ENCODE measurements around the gene NPFFR1.

The NPFFR1 gene

GRCh38 chr10:70315276-70315675 is 31.5 kb upstream of the NPFFR1 start:
- no peak for DNase-seq

GRCh38 chr10:70312972-70313371 is 29.2 kb upstream of the NPFFR1 start:
- DNase-seq: no peak

- no peak for DNase-seq
Observed at GRCh38 chr10:70312249-70312648, 28.4 kb upstream of the NPFFR1 start.

- no peak for DNase-seq
Observed at GRCh38 chr10:70311698-70312097, 27.9 kb upstream of the NPFFR1 start.

GRCh38 chr10:70309661-70310060 is 25.9 kb upstream of the NPFFR1 start:
- no peak for DNase-seq

DNA sequence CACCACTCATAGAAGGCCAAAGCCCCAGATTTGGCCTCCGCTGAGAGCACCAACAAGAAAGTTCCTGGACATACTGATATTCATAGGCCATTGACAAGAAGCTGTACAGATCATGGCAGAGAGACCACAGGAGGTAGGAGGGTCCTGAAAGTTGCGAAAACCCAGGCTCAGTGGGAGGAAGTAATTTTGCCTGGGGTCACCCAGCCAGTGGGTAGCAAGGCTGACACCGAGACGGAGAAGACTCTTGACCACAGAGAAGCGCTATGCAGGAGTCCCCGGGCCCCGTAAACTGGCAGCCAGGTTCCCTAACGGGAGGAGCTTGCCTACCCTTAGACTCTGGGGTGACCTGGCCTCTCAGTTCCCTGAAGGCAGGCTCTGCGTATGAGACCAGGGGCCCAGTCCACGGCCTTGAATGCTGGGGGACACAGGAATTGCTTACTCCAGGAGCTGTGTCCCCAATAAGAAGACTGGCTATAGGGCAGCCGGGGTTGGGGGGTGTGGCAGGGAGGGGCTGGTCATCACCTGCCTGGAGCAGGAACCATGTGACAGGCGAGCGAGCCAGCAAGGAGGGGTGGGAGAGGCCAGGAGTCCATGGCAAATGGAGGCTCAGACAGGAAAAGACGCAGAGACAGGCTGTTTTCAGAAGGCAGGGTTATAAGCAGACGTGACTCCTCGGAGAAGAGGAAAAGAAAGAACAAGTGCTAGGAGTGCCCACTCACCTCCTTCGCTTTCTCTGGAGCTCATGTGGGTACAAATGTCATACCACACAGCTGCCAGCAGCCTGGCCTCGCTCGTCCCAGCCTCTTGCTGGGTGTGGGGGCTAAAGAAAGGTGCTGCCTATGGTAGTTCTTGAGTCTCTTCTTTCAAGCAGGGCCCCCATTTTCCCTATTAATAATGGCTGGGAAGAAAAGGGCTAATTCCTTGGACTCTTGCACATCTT is 24.6 kb upstream of the NPFFR1 start:
- no peak for DNase-seq

- DNase-seq: no peak
Observed at GRCh38 chr10:70306886-70307520, 23.2 kb upstream of the NPFFR1 start.

DNA sequence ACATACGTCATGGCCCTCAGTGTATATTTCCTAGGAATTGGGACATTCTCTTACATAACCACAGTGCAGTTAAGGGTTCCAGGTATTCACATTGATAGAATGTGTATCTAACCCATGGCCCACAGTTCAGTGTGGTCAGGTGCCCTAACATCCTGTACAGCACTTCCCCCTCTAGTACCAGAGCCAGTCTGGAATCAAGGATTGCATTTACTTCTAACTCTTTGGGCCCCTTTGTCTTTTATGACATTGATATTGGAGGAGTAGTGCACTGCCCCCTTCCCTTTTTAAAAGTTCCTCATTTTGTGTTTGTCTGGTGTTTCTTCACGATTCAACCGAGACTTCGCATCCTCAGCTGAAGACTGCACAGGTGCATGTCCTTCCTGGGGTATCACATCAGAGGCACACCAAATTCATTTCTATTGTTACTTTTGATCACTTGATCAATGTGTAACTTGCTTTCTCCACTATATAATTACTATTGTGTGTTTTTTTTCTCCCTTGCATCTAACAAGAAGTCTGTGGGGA is 22.4 kb upstream of the NPFFR1 start:
- DNase-seq: no peak

DNA sequence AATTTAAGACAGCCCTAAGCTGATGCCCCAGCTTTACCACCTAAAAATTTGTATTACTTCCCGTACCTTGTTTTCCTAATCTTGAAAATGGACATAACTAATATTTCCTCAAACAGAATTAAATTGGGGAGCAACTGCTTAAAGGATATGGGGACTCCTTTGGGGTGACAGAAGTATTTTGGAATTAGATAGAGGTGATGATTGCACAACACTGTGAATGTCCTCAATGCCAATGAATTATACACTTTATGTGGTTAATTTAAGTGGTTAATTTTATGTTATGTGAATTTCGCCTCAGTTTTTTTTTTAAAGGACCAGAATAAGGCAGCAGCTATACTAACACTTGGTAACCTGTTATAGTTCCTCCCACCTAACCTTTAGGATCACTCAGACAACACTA is 19.9 kb upstream of the NPFFR1 start:
- no peak for DNase-seq

DNA sequence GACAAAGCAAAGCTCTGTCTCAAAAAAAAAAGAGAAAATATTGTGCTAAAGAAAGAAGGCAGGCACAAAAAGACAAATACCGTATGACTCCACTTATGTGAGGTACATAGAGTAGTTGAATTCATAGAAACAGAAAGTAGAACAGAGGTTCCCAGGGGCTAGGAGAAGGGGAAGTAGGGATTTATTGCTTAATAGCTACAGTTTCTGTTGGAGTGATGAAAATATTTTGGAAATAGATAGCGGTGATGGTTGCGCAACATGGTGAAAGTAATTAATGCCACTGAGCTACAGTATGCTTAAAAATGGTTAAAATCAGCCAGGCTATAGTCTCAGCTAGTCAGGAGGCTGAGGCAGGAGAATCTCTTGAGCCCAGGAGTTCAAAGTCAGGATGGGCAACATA is 18.5 kb upstream of the NPFFR1 start:
- no peak for DNase-seq

DNA sequence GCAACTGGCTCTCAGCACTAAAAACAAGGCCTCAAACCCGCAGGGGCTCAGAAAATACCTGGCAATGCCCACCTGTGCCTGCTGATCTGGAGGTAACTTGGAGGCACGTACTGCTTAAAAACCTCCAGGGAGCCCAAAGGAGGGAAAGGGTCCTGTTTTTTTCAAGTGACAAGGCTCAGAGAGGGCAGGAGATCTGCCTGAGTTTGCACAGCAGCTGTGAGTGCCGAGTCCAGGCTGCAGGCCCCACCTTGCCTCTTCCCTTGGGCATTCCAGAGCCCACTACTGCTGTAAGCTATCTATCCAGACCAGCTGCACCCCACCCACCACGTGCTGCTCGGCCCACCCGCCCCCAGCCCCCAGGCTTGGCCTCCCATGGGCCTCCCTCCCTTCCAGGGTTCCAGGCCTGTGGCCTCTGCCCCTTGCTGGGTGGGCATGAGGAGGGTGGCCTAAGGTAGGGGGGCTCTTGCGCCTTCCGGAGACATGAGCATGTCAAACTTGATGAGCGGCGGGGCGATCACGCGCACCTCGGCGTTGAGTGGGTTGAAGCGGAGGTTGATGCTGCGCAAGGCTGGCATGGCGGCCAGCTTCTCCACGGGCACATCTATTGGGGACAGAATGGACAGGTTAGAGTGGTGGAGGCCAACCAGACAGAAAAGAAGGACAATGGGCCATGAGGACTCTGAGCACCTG is 17.2 kb upstream of the NPFFR1 start:
- DNase-seq: no peak

GRCh38 chr10:70300461-70300860 is 16.7 kb upstream of the NPFFR1 start:
- no peak for DNase-seq

DNA sequence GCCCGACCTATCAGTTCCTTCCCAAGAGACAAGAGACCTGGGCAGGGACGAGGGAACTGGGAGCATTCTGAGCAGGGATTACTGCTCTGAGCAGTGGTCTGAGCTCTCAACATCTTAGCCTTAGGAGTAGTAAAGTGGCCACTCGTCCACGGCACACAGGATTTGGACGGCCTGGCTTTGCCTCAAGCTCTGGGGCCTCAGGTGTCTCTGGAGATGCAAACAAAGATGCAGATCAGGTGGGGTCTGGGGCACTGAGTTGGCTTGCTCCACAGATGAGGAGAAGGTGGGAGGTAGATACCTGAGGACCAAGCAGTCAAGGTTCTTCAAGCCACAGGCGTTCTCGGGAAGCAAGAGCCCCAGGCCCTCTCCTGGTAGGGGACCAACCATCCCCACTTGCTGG is 16.1 kb upstream of the NPFFR1 start:
- DNase-seq: no peak

DNA sequence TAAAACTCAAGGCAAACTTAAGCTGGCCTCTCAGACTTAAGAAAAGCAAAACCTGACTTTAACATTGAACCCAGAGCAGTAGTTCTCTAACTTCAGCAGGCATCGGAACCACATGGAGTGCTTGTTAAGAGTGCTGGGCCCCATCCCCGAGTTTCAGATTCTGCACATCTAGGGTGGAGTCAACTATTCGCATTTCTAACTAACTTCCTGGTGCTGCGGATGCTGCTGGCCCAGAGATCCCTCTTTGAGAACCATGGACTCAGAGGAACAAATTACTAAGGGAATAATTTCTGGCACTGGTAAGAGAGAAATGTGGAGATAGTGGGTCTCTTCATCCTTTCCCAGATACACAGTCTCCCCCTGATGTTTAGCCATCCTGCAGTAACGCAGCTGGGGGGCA is 14.6 kb upstream of the NPFFR1 start:
- no peak for DNase-seq

DNA sequence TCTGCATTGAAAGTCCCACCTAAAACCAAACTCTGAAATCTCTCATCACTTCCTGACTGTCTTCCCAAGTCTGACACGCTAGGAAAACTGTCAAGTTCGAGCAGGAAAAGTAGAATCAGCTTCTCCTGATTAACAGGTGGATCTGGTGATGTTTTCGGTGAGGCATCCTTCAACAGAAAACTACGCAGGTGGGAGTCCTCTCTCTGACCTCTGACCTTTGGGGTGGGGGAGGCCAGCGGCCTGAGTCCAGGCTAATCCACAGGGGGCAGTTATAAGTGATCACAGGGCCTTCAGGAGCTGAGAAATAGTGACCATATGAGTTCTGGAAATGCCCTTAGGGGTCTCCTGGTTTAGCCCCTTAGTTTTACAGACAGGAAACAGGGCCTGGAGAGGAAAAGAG is 13.4 kb upstream of the NPFFR1 start:
- DNase-seq: no peak

DNA sequence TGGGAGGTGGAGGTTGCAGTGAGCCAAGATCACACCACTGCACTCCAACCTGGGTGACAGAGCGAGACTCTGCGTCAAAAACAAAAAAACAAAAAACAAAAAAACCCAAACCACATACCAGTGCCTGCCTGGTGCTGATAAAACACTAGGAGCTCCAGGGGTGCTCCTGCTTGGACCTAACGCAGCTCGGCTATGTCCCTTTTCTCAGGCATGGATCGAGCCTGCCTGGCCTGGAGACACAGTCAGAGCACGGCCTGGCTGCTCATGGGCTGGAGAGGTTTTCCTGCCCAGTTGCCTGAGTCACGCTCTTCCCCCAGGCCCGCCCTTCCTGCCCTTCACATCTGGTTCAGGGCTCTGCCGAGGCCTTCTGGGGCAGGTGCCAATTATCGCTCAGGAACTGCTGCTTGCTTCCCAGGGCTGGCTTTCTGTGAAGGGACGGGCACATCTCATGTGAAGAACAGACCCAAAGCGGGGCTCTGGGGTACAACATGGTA is 12.6 kb upstream of the NPFFR1 start:
- DNase-seq: peak; percentile 21 to 60

GRCh38 chr10:70295926-70296325 is 12.1 kb upstream of the NPFFR1 start:
- no peak for DNase-seq

DNA sequence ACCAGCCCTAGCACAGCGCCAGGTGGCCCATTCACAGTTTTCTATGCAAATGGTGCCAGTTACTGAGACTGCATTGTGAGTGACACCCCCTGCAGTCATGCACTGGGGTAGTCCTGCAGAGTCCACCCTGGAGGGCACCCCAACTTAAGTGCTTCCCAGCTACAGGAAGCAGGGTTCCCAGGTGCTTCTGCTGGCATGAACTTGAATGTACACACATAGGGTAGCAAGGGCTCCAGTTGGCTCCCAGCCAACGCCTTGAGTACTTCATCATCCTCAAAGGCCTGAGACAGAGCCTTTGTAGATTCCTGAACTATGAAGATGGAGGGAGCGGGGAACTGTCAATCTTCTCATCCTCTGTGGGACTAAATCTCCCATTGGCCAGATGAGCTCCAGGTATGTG is 11.5 kb upstream of the NPFFR1 start:
- no peak for DNase-seq

DNA sequence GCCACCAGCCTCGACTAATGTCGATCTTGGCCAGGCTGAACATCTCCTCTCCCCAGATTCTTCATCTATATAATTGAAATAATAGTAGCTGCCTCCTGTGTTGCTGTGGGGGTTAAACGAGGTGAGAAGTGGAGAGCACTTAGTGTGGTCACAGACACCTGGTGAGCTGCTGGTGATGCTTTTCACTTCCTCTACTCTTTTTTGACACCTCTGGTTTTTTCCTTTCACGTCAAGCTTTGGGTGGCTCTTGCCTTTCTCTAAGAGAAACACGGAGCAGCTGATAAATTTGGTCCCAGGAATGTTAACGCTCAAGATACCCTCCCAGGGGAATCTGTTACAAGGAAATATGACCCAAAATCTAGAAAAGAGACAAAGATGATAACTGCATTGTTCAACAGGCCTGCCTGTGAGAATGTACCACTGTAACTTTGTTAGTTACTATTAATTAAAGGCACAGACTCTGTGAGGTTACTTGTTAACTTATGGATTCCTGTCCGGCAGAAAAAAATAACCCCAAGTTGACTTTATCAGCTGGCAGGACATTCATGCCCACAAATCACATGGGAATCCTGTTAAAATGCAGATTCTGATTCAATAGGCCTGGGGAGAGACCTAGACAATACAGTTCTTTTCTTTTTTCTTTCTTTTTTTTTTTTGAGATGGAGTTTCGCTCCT is 9.5 kb upstream of the NPFFR1 start:
- no peak for DNase-seq

- no peak for DNase-seq
Observed at GRCh38 chr10:70292004-70292403, 8.2 kb upstream of the NPFFR1 start.

DNA sequence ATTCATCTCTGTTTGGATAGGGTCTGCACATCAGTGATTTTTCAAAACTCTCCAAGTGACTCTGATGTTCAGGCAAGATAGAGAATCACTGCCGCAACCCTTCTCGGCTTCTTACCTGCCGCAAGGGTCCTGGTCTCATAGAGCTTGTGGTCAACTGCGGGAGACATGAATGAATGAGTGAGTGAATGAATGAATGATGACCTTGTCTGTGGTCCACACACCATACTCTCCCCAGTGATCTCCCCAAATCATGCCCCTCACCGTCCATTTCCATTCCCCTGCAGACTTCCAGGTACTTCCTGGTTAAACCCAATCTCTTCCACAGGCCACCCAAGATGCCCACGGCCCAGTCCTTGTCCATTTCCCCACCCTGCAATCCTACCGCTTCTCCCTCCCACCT is 5.9 kb upstream of the NPFFR1 start:
- no peak for DNase-seq

DNA sequence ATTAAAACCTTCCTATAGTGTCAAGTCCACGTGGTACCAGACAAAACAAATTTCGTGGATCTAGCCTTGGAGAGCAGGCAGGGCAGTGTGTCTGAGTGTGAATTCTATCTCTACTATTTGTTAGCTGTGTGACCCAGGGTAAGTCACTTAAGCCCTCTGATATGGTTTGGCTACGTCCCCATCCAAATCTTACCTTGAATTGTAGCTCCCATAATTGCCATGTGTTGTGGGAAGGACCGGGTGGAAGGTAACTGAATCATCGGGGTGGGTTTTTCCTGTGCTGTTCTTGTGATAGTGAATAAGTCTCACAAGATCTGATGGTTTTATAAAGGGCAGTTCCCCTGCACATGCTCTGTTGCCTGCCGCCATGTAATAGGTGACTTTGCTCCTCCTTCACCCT is 2.8 kb upstream of the NPFFR1 start:
- no peak for DNase-seq

GRCh38 chr10:70285476-70285831 is 1.6 kb upstream of the NPFFR1 start:
- DNase-seq: no peak

Data from bone marrow (tissue), 2 donors.